HL-60/S4 treated with retinoic acid at 250 ng/mL for 4 days and 3 days (cell line): ENCODE results near the gene CDKN2B-AS1.
"Not testable (repeated sequence)": the region's sequence is repeated elsewhere in the genome, so short reads cannot be mapped to it uniquely, and the experiment has no call there.

Experiments used
- in situ Hi-C: fragments of 300-500 bp; cut with MboI; formaldehyde crosslinking; loops from 2 replicates; pipeline ENCODE4 v1.7.0; 2022; ENCODE audit warnings: low sequenced_read_pairs

CDKN2B-AS1 gene

GRCh38 chr9:22041344-22041743, 46.8 kb downstream of the CDKN2B-AS1 start:
- in situ Hi-C loops: no loop called here

DNA sequence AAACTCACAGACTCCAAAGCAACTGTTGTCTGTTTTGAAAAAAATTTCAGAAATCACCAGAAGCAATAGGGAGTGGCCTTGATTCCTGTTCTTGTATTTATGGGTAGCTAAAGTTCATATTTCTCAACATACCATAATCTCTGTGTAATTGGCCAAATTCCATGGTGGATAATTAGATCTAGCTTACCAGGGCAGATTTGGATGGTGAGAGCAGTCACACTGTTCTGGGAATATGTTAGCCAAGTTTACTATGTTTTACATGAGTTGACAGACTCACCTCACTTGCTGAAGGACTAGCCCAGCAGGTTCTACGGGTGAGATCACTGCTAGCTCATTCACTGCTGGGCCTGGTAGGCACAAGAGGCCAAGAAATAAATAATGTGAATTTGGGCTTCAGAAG, 47.2 kb downstream of the CDKN2B-AS1 start:
- in situ Hi-C loops: no loop called here

GRCh38 chr9:22043928-22044327, 49.3 kb downstream of the CDKN2B-AS1 start:
- in situ Hi-C loops: no loop called here

DNA sequence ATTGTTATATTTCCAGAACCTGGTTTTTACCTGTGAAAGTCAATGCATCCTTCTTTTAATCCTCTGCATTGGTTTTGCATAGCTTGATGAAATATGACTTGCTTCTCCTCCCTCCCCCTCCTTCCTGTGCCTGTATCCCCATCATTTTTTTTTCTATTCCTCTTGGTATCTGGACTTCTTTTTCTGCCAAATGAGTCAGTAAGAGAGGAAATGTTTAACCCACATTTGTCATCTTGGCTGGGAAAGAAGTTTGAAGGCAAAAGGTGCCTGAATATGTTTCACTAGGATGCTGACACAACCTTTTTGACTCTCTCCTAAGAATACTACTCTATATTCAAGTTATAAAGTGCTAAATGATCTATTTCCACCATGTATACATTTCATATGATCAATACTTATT, 50.0 kb downstream of the CDKN2B-AS1 start:
- in situ Hi-C loops: no loop called here

- in situ Hi-C loops: no loop called here
These were observed 50.8 kb downstream of the CDKN2B-AS1 start for GRCh38 chr9:22045423-22045822.

DNA sequence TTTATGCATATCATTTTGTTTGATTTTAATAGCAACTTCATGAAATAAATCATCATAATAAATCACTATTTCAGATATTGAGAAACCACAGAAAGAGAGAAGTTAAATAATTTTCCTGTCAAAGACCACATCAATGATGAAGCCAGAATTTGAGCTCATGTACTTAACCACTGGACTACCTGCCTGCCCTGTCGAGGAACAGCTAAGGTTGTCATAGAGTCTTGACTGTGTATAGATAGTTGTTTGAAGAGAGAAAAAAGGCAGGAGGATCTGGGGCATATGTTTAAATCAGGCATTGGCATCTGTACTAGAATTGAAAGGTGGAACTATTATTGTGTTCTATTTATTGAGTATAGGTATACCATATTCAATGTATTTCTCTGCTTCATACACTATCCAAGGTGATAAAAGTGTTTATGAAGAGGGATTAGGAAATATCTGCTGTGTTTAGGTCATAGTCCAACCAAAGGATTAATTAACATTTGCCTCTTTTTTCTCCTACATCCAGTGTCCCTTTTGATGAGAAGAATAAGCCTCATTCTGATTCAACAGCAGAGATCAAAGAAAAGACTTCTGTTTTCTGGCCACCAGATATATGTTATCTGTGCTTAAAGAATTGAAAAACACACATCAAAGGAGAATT, 51.8 kb downstream of the CDKN2B-AS1 start:
- in situ Hi-C loops: no loop called here

GRCh38 chr9:22047596-22047995, 53.0 kb downstream of the CDKN2B-AS1 start:
- in situ Hi-C loops: no loop called here

- in situ Hi-C loops: no loop called here
These were observed 54.8 kb downstream of the CDKN2B-AS1 start for GRCh38 chr9:22049411-22049810.

DNA sequence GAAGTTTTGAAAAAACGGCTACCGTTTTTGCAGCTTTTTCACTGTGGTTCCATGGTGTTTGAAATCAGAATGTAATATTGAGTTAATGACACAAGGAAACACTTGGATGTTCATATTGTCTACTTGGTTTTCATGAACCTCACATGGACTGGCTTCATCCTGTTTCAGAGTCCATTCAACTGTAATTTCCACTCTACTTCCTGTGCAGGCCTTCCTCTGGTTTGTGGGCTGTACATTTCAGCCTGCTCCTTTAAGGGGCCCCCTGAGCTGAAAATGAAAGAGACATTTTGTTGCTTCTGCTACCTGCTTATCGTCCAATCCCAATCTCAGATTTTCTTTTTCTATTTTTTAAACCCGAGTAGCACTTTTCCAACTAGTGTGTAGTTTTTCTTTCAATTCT, 56.3 kb downstream of the CDKN2B-AS1 start:
- in situ Hi-C loops: no loop called here

DNA sequence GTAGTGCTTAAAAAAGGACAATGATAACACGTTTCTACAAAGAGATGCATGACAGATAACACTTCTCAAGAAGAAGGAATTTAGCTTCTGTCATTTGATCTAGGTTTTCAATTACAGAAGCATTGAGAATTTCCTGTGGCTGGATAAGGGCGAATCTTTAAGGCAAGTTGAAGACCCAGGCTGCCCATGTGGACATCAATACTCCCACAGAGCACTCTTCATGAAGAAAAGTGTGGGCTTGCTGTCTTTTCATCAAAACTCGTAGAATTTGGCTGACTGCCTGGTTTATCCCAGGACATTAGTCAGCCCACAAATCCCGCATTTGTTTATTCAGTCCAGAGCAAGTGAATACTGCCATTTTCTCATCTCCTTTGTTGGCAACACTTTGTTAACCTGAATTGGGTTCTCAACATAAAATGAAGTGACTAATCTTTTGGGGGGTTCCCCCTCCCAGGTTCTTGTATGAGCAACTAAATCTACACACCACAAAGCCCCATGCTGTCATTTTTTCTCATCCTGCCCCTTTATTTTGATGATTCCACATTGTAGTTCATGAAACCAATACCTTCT, 57.9 kb downstream of the CDKN2B-AS1 start:
- in situ Hi-C loops: no loop called here

DNA sequence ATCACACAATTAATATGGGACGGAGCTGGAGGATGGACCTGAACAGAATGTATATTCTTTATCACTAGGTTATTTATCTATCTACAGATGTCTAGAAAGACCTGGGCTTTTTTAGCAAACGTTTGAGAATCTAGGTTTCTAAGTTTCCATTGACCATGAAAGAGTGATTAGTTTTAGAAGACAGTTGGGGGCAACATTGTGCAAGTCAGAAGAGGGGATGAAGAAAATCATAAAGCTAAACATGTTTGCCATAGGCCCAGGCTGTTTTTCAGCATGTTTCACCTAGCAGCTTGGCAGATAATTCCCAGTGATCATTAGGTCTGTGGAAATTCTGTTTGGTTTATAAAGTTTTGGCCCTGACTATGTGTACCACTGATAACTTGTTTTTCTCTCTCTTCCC, 58.6 kb downstream of the CDKN2B-AS1 start:
- in situ Hi-C loops: no loop called here

DNA sequence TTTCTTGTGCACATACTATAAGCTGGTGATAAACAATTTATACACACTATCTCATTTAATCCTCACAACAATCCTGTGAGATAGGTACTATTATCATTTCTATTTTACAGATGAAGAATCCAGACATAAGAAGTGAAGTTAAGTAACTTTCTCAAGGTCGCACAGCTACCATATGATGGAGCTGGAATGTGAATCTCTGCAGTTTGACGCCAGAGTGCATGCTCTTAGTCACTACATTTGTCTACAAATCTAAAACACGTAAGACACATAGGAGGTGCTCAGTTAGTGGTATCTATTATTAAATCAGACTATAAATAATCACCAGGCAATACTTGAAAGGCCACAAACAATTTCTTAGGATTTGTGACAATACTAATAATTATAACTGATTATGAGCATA, 59.5 kb downstream of the CDKN2B-AS1 start:
- in situ Hi-C loops: no loop called here

- in situ Hi-C loops: no loop called here
These were observed 59.9 kb downstream of the CDKN2B-AS1 start for GRCh38 chr9:22054529-22054928.

DNA sequence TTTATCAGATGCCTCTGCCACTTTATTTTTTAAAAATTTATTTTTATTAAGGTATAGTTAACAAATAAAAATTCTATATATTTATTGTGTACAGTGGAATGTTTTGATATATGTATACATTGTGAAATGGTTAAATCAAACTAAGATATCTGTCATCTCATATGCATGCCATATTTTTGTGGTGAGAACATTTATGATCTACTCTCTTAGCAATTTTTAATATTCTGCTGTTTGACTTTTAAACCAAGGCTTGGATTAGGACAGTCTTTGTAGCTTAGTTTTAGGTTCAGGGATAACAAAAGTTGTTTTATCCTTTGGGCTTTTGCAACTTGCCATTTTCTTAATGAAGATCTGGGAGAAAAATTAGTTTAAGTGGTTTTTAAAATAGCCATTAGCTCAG, 60.5 kb downstream of the CDKN2B-AS1 start:
- in situ Hi-C loops: no loop called here

- in situ Hi-C loops: no loop called here
These were observed 61.8 kb downstream of the CDKN2B-AS1 start for GRCh38 chr9:22056402-22056801.

GRCh38 chr9:22057972-22058371, 63.4 kb downstream of the CDKN2B-AS1 start:
- in situ Hi-C loops: not testable (repeated sequence)

GRCh38 chr9:22060831-22061383, 66.3 kb downstream of the CDKN2B-AS1 start:
- in situ Hi-C loops: no loop called here

- in situ Hi-C loops: no loop called here
These were observed 70.4 kb downstream of the CDKN2B-AS1 start for GRCh38 chr9:22064957-22065356.

DNA sequence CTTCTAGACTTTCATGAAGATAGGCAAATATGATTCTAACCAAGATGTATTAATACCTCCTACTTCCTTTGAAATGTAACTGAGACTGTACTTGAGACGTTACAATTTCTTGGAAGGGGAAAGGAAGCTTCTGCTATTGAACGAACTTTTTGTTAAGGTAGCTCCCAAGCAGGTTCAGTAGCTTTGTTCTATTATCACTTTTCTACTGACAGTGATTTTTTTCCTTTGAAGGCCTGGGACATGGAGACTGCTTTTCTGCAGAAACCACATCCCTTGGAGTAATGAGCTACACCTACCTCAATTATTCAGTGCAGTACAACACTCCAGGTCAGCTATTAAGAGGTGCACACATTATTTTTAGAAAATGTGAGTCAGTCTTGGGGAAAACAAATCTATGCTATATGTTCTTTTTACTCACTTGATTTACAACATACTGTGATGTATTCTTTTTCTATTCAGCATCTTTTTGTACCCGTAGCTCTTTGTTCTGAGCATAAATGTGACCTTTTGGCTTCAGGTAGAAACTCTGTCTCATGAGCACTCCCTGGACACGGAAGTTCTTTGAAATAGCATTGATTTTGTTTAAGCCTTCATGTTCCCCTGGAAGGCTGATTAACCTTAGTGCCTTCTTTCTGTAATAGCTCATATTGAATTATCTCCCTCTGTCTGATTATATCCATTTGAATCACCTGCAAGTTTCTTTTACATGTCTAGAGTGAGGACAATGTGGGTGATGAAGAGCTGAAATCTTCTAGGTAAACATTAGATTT, 71.0 kb downstream of the CDKN2B-AS1 start:
- in situ Hi-C loops: no loop called here

DNA sequence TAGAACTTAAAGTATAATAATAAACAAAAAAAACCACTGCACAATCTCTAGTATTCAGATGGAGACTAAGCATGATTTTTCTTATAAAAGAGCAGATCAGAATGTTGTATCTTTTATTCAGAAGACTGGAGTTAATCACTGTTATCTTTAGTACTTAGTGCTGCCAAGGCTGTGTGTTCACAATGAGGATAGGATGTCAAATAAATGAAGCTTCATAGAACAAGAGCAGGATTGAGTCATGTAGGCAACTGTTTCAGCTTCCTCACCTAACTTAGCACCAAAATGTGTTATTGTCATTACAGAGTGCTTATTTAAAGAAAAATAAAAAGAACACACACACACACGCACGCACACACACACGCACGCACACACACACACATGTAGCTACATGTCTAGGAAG, 72.6 kb downstream of the CDKN2B-AS1 start:
- in situ Hi-C loops: no loop called here

- in situ Hi-C loops: no loop called here
These were observed 73.8 kb downstream of the CDKN2B-AS1 start for GRCh38 chr9:22068369-22068768.

DNA sequence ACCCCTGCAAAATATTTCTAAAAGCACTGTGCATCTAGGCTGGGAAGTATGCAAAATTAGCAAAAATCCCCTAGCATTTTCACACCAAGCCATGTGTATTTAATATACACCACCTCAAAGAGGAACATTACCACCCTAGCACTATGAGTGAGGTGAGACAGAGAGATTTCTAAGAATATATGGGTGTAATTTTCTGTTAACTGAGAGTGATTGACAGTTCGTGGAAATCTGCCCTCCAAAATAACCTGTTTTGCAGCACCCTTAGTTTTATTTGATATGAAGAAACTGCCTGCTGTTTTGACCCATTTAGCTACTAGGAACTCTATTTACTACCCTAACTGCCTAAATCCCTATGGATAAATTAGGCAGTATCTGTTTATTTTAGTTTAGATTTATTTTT, 78.8 kb downstream of the CDKN2B-AS1 start:
- in situ Hi-C loops: no loop called here
